NB4 (cell line): ENCODE measurements around the gene S100A14.

ENCODE experiments used
- CTCF ChIP-seq: IDR thresholded peaks from one replicate; pipeline ENCODE4 v1.5.1; 2012; ENCODE audit warnings: low read depth, low read length
- POLR2A ChIP-seq: IDR thresholded peaks from 2 replicates; pipeline ENCODE4 v1.6.1; 2011; ENCODE audit warnings: mild to moderate bottlenecking; ENCODE audit not compliant: insufficient read length; ENCODE audit errors: extremely low read depth

DNA sequence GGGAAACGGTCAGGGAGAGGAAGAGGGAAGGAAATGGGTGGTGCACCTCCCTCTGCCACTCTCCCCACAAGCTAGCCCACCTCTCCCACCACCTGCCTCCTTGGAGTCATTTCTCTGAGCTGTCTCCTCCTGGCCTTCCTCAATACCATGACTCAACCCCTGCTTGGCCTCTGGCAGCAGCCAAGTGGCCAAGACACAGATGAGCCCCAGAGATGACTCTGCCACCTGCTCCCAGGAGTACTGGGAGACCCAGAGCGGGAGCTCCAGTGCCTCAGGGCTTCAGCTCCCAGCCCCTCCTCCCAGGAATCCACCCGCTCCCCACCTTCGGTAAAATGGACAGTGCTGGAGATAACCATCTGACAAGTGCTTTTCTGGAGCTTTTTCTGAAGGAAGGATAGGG is 5.8 kb downstream of the S100A14 start:
- TF ChIP-seq CTCF: no peak
- TF ChIP-seq POLR2A: no peak
